CD4-positive, alpha-beta memory T cell (primary cell): ENCODE results near the gene MAST4. TPM values are rescaled to one million over a fixed set of nuclear protein-coding genes. Genes with fewer than 3 reads are reported as not detected.
A peak's percentile ranks its signal among the peaks of the same experiment; 100 is the strongest.

Source experiments
- CTCF ChIA-PET: fragments of 350-600 bp; sonication (Branson Sonifier 250); formaldehyde crosslinking; loops from one replicate; lab custom pipeline; 2021; ENCODE audit warnings: inconsistent platforms; ENCODE audit not compliant: partially characterized antibody; lab: Charles Lee
- POLR2A ChIA-PET: fragments of 350-600 bp; sonication (Branson Sonifier 250); formaldehyde crosslinking; loops from one replicate; lab custom pipeline; 2021; ENCODE audit not compliant: partially characterized antibody; lab: Charles Lee
- DNase-seq, 5 donors: peaks; one replicate each; pipeline versions ENCODE4 v3.0.0 to v3.0.0-alpha.2; 2020 to 2022; ENCODE audit warnings: mixed read lengths in 1 of 5
- H3K27ac ChIP-seq: one replicate; pipeline ENCODE4 v1.7.0; 2013; ENCODE audit warnings: low read depth, low read length
- H3K27me3 ChIP-seq: 2 replicates; pipeline ENCODE4 v1.7.0; 2013; ENCODE audit warnings: mild to moderate bottlenecking, low read length, moderate library complexity; ENCODE audit not compliant: insufficient read depth
- H3K36me3 ChIP-seq: 2 replicates; pipeline ENCODE4 v1.7.0; 2013; ENCODE audit warnings: mild to moderate bottlenecking, low read length, moderate library complexity; ENCODE audit not compliant: insufficient read depth
- H3K4me1 ChIP-seq: 2 replicates; pipeline ENCODE4 v1.7.0; 2013; ENCODE audit warnings: mild to moderate bottlenecking, low read length, moderate library complexity; ENCODE audit not compliant: insufficient read depth
- H3K4me3 ChIP-seq, 2 donors: one replicate each; pipeline ENCODE4 v1.7.0; 2013; ENCODE audit warnings: low read length in 2 of 2, mild to moderate bottlenecking in 1 of 2
- H3K9me3 ChIP-seq, 2 donors: one replicate each; pipeline ENCODE4 v1.7.0; 2013; ENCODE audit warnings: low read length in 2 of 2, control low read depth in 1 of 2; ENCODE audit not compliant: control insufficient read depth in 1 of 2
- H3K27ac Mint-ChIP-seq, 7 donors: one replicate each; pipeline ENCODE4 v1.8.0; 2020 to 2021; ENCODE audit warnings: mixed read lengths in 7 of 7, mild to moderate bottlenecking in 6 of 7, inconsistent platforms in 3 of 7, moderate library complexity in 3 of 7
- H3K27me3 Mint-ChIP-seq, 2 donors: one replicate each; pipeline ENCODE4 v1.8.0; 2020 to 2021; ENCODE audit warnings: mixed read lengths in 2 of 2
- H3K36me3 Mint-ChIP-seq, 2 donors: one replicate each; pipeline ENCODE4 v1.8.0; 2020 to 2021; ENCODE audit warnings: mixed read lengths in 2 of 2, inconsistent platforms in 1 of 2, mild to moderate bottlenecking in 1 of 2
- H3K4me1 Mint-ChIP-seq, 4 donors: one replicate each; pipeline ENCODE4 v1.8.0; 2020 to 2021; ENCODE audit warnings: mixed read lengths in 4 of 4, mild to moderate bottlenecking in 1 of 4
- H3K4me3 Mint-ChIP-seq, 8 donors: one replicate each; pipeline ENCODE4 v1.8.0; 2020 to 2021; ENCODE audit warnings: mixed read lengths in 8 of 8, mild to moderate bottlenecking in 7 of 8, moderate library complexity in 6 of 8, inconsistent platforms in 3 of 8
- H3K9me3 Mint-ChIP-seq, 8 donors: one replicate each; pipeline ENCODE4 v1.8.0; 2020 to 2021; ENCODE audit warnings: mixed read lengths in 8 of 8, mild to moderate bottlenecking in 5 of 8, inconsistent platforms in 3 of 8, moderate library complexity in 1 of 8
- intact Hi-C: fragments of 100-400 bp; cut with micrococcal nuclease; formaldehyde crosslinking; loops from one replicate; pipeline ENCODE4 v1.15.1; 2023
- polyA plus RNA-seq, 2 donors: library from polyadenylated mRNA; unstranded; fragments of 300-500 nt; fragmentation: Illumina TruSeq; gene quantifications; one replicate each; pipeline ENCODE4 v1.2.3, GENCODE V29; 2021
- total RNA-seq, 2 experiments: library from RNA; stranded (reverse); gene quantifications; one replicate each; pipeline ENCODE4 v1.2.3, GENCODE V29; 2021

MAST4 gene
- total and polyA plus RNA-seq, 4 experiments from 2014 or later, result 9.2 to 27.0 (median 21.3) TPM

GRCh38 chr5:66993882-66994281 is 397.7 kb downstream of the MAST4 start:
- POLR2A ChIA-PET, result interaction anchor here (1.3 kb wide), 1 partner anchor 42 kb away, joined by 4 read pairs; no protein-coding TSS in a partner anchor

DNA sequence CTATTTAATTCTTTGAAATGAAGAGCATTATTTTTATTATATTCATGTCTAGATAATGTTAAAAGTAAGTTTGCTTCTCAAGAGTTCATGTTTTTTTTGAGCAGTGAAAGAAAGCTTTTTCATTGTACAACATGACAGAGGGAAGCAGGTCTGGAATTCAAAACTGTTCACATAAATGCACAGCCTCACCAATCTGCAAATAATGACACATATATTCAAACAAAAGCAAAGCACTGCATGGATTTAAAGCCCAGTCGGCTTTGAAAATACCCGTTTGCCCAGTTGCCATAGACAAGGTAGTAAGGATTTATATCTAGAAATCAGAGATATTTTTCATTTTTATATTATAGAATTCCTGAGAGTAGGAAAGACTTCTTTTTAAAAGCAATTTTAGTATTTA is 398.6 kb downstream of the MAST4 start:
- intact Hi-C loops, result no loop called here
- H3K4me3 ChIP-seq, result no peak overlapping the region
- Mint-ChIP-seq H3K27ac (no peak overlapping the region), H3K4me1 (peaks cover 0 to 3% (median 0%) of the 10 kb centered on the region in 4 donors), H3K36me3 (no peaks in the 10 kb centered on the region), H3K9me3 (no peaks in the 10 kb centered on the region), H3K27me3 (no peaks in the 10 kb centered on the region), H3K4me3 (no peak overlapping the region)
- POLR2A ChIA-PET, result no interaction called here
- H3K9me3 ChIP-seq, result no peaks in the 10 kb centered on the region
- no peak overlapping the region for H3K27ac ChIP-seq
- H3K36me3 ChIP-seq, result no peaks in the 10 kb centered on the region
- no peak for DNase-seq
- no peaks in the 10 kb centered on the region for H3K27me3 ChIP-seq
- CTCF ChIA-PET, result interaction anchor here (0.6 to 0.9 kb wide), 2 partner anchors 214 to 245 kb away, joined by 3 read pairs; no protein-coding TSS in a partner anchor
- H3K4me1 ChIP-seq, result no peaks in the 10 kb centered on the region

More at GRCh38 chr5:66993882-66994281, 397.7 kb downstream of the MAST4 start:
- H3K9me3 Mint-ChIP-seq, result no peaks in the 10 kb centered on the region
- intact Hi-C loops, result no loop called here
- H3K4me3 Mint-ChIP-seq, result no peak overlapping the region
- Histone ChIP-seq H3K9me3 (no peaks in the 10 kb centered on the region), H3K27me3 (no peaks in the 10 kb centered on the region), H3K4me3 (no peak overlapping the region), H3K36me3 (no peaks in the 10 kb centered on the region), H3K4me1 (no peaks in the 10 kb centered on the region), H3K27ac (no peak overlapping the region)
- CTCF ChIA-PET, result interaction anchor here (0.8 to 1.4 kb wide), 3 partner anchors 10 to 215 kb away, joined by 3 to 4 read pairs (median 4); no protein-coding TSS in a partner anchor
- H3K36me3 Mint-ChIP-seq, result no peaks in the 10 kb centered on the region
- H3K4me1 Mint-ChIP-seq, result peaks cover 0 to 3% (median 0%) of the 10 kb centered on the region in 4 donors
- no peaks in the 10 kb centered on the region for H3K27me3 Mint-ChIP-seq
- no peak for DNase-seq
- no peak overlapping the region for H3K27ac Mint-ChIP-seq

- Mint-ChIP-seq H3K9me3 (no peaks in the 10 kb centered on the region), H3K36me3 (peaks cover 0 to 7% of the 10 kb centered on the region in 2 donors), H3K27me3 (no peaks in the 10 kb centered on the region)
Measured at GRCh38 chr5:67000794-67001475, 404.7 kb downstream of the MAST4 start.

GRCh38 chr5:67002832-67003684 is 406.9 kb downstream of the MAST4 start:
- Mint-ChIP-seq H3K9me3 (no peaks in the 10 kb centered on the region), H3K36me3 (peaks cover 0 to 7% of the 10 kb centered on the region in 2 donors), H3K27ac (peak overlapping the region; percentile 84 to 98 (median 88)), H3K4me1 (peaks cover 31 to 47% (median 40%) of the 10 kb centered on the region in 4 donors), H3K27me3 (no peaks in the 10 kb centered on the region), H3K4me3 (peak overlapping the region; percentile 33 to 91 (median 85))
- no peaks in the 10 kb centered on the region for H3K9me3 ChIP-seq
- H3K4me3 ChIP-seq, result peak overlapping the region in 1 of 2 donors; percentile 83
- ChIA-PET CTCF (interaction anchor here (0.8 to 1.2 kb wide), 3 partner anchors 16 to 204 kb away, joined by 3 to 5 read pairs (median 3); no protein-coding TSS in a partner anchor), POLR2A (interaction anchor here (0.8 to 3.0 kb wide), 3 partner anchors 13 to 204 kb away, joined by 3 to 24 read pairs (median 3); no protein-coding TSS in a partner anchor)
- intact Hi-C loops, result loop anchor here (5.0 kb wide), 1 partner anchor 164 kb away; no protein-coding TSS in a partner anchor
- H3K27ac ChIP-seq, result peak overlapping the region; percentile 82
- no peaks in the 10 kb centered on the region for H3K36me3 ChIP-seq
- peaks cover 44% of the 10 kb centered on the region for H3K4me1 ChIP-seq
- DNase-seq, result no peak
- H3K27me3 ChIP-seq, result no peaks in the 10 kb centered on the region

More at GRCh38 chr5:67000794-67001475, 404.7 kb downstream of the MAST4 start:
- no peak overlapping the region for H3K4me3 Mint-ChIP-seq
- peaks cover 14 to 27% (median 20%) of the 10 kb centered on the region in 4 donors for H3K4me1 Mint-ChIP-seq
- Histone ChIP-seq H3K36me3 (no peaks in the 10 kb centered on the region), H3K4me1 (peaks cover 23% of the 10 kb centered on the region), H3K27me3 (no peaks in the 10 kb centered on the region), H3K27ac (no peak overlapping the region), H3K4me3 (no peak overlapping the region), H3K9me3 (no peaks in the 10 kb centered on the region)
- DNase-seq, result no peak
- ChIA-PET POLR2A (no interaction called here), CTCF (interaction anchor here (0.9 to 1.0 kb wide), 2 partner anchors 11 to 13 kb away, joined by 3 to 4 read pairs; no protein-coding TSS in a partner anchor)
- H3K27ac Mint-ChIP-seq, result no peak overlapping the region
- intact Hi-C loops, result loop anchor here (5.0 kb wide), 1 partner anchor 166 kb away; no protein-coding TSS in a partner anchor

DNA sequence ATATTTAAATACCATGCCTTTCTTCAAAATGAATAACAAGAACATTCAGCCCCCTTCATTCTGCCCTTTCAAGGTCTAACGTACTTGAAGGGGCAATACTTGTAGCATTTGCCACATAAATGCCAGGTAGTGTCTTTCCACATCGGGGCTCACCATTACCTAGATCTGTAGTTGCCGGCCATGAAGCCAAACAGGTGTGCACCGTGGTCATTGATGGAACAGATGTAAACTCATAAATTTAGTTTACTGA is 407.4 kb downstream of the MAST4 start:
- Mint-ChIP-seq H3K27me3 (no peaks in the 10 kb centered on the region), H3K27ac (peak overlapping the region; percentile 84 to 98 (median 88)), H3K4me1 (peaks cover 35 to 53% (median 45%) of the 10 kb centered on the region in 4 donors), H3K9me3 (no peaks in the 10 kb centered on the region), H3K36me3 (peaks cover 0 to 7% of the 10 kb centered on the region in 2 donors), H3K4me3 (peak overlapping the region; percentile 83 to 98 (median 86))
- Histone ChIP-seq H3K4me1 (peaks cover 50% of the 10 kb centered on the region), H3K9me3 (no peaks in the 10 kb centered on the region), H3K27me3 (no peaks in the 10 kb centered on the region), H3K27ac (peak overlapping the region; percentile 82), H3K36me3 (no peaks in the 10 kb centered on the region), H3K4me3 (peak overlapping the region; percentile 43 to 83)
- DNase-seq, result no peak
- intact Hi-C loops, result loop anchor here (5.0 kb wide), 1 partner anchor 164 kb away; no protein-coding TSS in a partner anchor
- POLR2A ChIA-PET, result interaction anchor here (0.8 to 3.0 kb wide), 7 partner anchors 12 to 218 kb away, joined by 3 to 24 read pairs (median 4); no protein-coding TSS in a partner anchor
- CTCF ChIA-PET, result interaction anchor here (1.4 kb wide), 1 partner anchor 16 kb away, joined by 7 read pairs; no protein-coding TSS in a partner anchor

DNA sequence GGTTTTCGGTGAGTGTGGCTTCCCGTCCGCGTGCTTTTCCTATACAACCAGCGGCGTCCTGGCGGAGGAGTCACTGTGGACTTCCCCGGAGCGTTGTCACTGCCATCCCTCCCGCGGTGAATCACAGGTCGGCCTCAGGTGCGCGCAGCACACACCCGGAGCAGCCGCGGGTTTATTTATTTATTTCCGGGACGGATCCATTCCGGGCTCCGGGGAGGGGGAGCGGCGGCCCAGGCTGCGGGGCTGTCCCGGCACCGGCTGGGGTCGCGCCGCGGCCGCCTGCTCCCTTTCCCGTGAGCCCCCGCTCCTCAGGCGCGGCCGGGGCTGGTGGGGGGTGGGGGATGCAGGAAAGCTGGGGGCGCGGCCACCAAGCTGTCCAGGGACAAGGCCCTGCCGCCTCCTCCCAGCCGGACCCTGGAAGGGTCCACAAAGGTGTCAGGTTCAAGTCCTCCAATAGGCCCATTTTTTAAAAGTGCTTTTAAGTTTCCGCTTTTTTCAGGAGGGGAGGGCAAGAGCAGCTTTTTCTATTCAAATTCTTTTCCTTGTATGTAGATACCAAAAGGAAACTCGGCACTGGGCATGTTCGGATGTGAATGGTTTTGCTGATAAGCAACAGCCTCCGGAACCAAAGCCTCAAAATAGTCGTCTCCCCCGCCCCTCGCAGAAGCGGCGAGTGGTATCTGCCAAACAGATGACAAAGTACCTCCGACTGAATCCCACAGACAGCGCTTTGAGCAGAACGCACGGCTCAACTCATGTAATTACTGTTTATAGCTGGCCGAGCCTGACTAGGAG is 407.9 kb downstream of the MAST4 start:
- peaks cover 40 to 58% (median 50%) of the 10 kb centered on the region in 4 donors for H3K4me1 Mint-ChIP-seq
- intact Hi-C loops, result loop anchor here (1.0 to 5.0 kb wide), 3 partner anchors 16 to 205 kb away; no protein-coding TSS in a partner anchor
- H3K27me3 Mint-ChIP-seq, result no peaks in the 10 kb centered on the region
- H3K36me3 Mint-ChIP-seq, result peaks cover 0 to 7% of the 10 kb centered on the region in 2 donors
- CTCF ChIA-PET, result interaction anchor here (0.8 to 1.5 kb wide), 5 partner anchors 11 to 204 kb away, joined by 3 to 7 read pairs (median 4); no protein-coding TSS in a partner anchor
- POLR2A ChIA-PET, result interaction anchor here (0.6 to 3.0 kb wide), 19 partner anchors 9 to 1276 kb away, joined by 3 to 24 read pairs (median 4); partner anchors contain the start of genes ERBIN and PIK3R1
- Histone ChIP-seq H3K27ac (peak overlapping the region; percentile 82), H3K36me3 (no peaks in the 10 kb centered on the region), H3K9me3 (no peaks in the 10 kb centered on the region), H3K4me1 (peaks cover 55% of the 10 kb centered on the region), H3K4me3 (peak overlapping the region; percentile 81 to 83), H3K27me3 (no peaks in the 10 kb centered on the region)
- peak overlapping the region; percentile 95 to 99 (median 98) for H3K27ac Mint-ChIP-seq
- DNase-seq, result peak; percentile 88 to 96 (median 90)
- H3K4me3 Mint-ChIP-seq, result peak overlapping the region; percentile 89 to 99 (median 98)
- no peaks in the 10 kb centered on the region for H3K9me3 Mint-ChIP-seq
